SU-DHL-6 (cell line): ENCODE measurements around the gene GCFC2.

Source experiments
- H2AFZ ChIP-seq: fragments of 200-600 bp; sonication (generic); 2 replicates; pipeline ENCODE4 v1.6.1; 2014; ENCODE audit warnings: low read depth, mild to moderate bottlenecking, moderate library complexity, mixed read lengths, antibody characterized with exemption, low read length; ENCODE audit not compliant: severe bottlenecking
- H3F3A ChIP-seq: fragments of 200-600 bp; shearing (Covaris generic); 2 replicates; pipeline ENCODE4 v1.6.0; 2016; ENCODE audit warnings: antibody characterized with exemption, mild to moderate bottlenecking; ENCODE audit not compliant: insufficient read depth
- H3K27ac ChIP-seq: fragments of 200-600 bp; sonication (generic); 2 replicates; pipeline ENCODE4 v1.5.1; 2016; ENCODE audit warnings: low read depth, mild to moderate bottlenecking, low read length, moderate library complexity, mixed read lengths
- H3K27me3 ChIP-seq: fragments of 200-600 bp; sonication (generic), shearing (Covaris generic); 2 replicates; pipeline ENCODE4 v1.6.0; 2014; ENCODE audit warnings: mild to moderate bottlenecking, low read length
- H3K36me3 ChIP-seq: fragments of 200-600 bp; sonication (generic); 2 replicates; pipeline ENCODE4 v1.6.1; 2014; ENCODE audit warnings: mild to moderate bottlenecking, low read length, mixed read lengths
- H3K4me2 ChIP-seq: fragments of 300-600, 200-600 bp; shearing (Covaris generic), sonication (generic); 2 replicates; pipeline ENCODE4 v1.6.0; 2014; ENCODE audit warnings: low read length, low read depth, mild to moderate bottlenecking; ENCODE audit not compliant: poor library complexity, severe bottlenecking
- H3K4me3 ChIP-seq: fragments of 200-600 bp; sonication (generic); 2 replicates; pipeline ENCODE4 v1.5.1; 2014; ENCODE audit warnings: antibody characterized with exemption, low read length, mild to moderate bottlenecking, mixed read lengths; ENCODE audit not compliant: insufficient read depth, poor library complexity, severe bottlenecking
- H3K79me2 ChIP-seq: fragments of 200-600 bp; sonication (generic); 2 replicates; pipeline ENCODE4 v1.6.1; 2014; ENCODE audit warnings: mild to moderate bottlenecking, low read length, moderate library complexity; ENCODE audit not compliant: insufficient read depth
- H3K9ac ChIP-seq: fragments of 200-600 bp; sonication (generic); 2 replicates; pipeline ENCODE4 v1.7.0; 2014; ENCODE audit warnings: mild to moderate bottlenecking, low read length
- H3K9me2 ChIP-seq: fragments of 200-600 bp; sonication (generic); replicated peaks from 2 replicates; pipeline ENCODE4 v1.6.1; 2014; ENCODE audit warnings: low read length; ENCODE audit not compliant: insufficient read depth
- H3K9me3 ChIP-seq: fragments of 200-600 bp; sonication (generic); 2 replicates; pipeline ENCODE4 v1.6.1; 2014; ENCODE audit warnings: low read length, mixed read lengths; ENCODE audit not compliant: insufficient read depth
- H4K20me1 ChIP-seq: fragments of 200-600 bp; sonication (generic); 2 replicates; pipeline ENCODE4 v1.6.1; 2014; ENCODE audit warnings: low read depth, mild to moderate bottlenecking, antibody characterized with exemption, low read length, moderate library complexity, mixed read lengths
- CTCF ChIP-seq: fragments of 200-600 bp; sonication (generic); IDR thresholded peaks from one replicate; pipeline ENCODE4 v1.5.1; 2017; ENCODE audit warnings: antibody characterized with exemption, mild to moderate bottlenecking, low read length, moderate library complexity; ENCODE audit not compliant: insufficient read depth, poor library complexity, severe bottlenecking
- EZH2phosphoT487 ChIP-seq: fragments of 200-600 bp; sonication (generic), shearing (Covaris generic); conservative IDR thresholded peaks from 2 replicates; pipeline ENCODE4 v1.6.1; 2018; ENCODE audit warnings: mild to moderate bottlenecking, antibody characterized with exemption, low read length, moderate library complexity, mixed read lengths

GCFC2 gene

GRCh38 chr2:75637568-75637967 lies 73.1 kb downstream of the GCFC2 start:
- H3K4me2 ChIP-seq: no peak overlapping the region
- no peak overlapping the region for H3K9ac ChIP-seq
- H3K9me2 ChIP-seq: no peaks in the 10 kb centered on the region
- no peaks in the 10 kb centered on the region for H3K9me3 ChIP-seq
- H2AFZ ChIP-seq: no peak overlapping the region
- no peak overlapping the region for H3K27ac ChIP-seq
- TF ChIP-seq CTCF: no peak
- TF ChIP-seq EZH2phosphoT487: no peak
- H4K20me1 ChIP-seq: no peaks in the 10 kb centered on the region
- H3K27me3 ChIP-seq: no peaks in the 10 kb centered on the region
- no peak overlapping the region for H3K4me3 ChIP-seq
- no peaks in the 10 kb centered on the region for H3K79me2 ChIP-seq
- no peaks in the 10 kb centered on the region for H3K36me3 ChIP-seq
- H3F3A ChIP-seq: no peaks in the 10 kb centered on the region

- Histone ChIP-seq H3K9me3 (no peaks in the 10 kb centered on the region), H3K4me2 (no peak overlapping the region), H3F3A (no peaks in the 10 kb centered on the region), H3K27ac (no peak overlapping the region), H3K4me3 (no peak overlapping the region), H3K9ac (no peak overlapping the region), H3K79me2 (no peaks in the 10 kb centered on the region), H3K36me3 (no peaks in the 10 kb centered on the region), H3K27me3 (no peaks in the 10 kb centered on the region), H3K9me2 (no peaks in the 10 kb centered on the region), H2AFZ (no peak overlapping the region), H4K20me1 (no peaks in the 10 kb centered on the region)
- TF ChIP-seq CTCF (no peak), EZH2phosphoT487 (no peak)
Observed at GRCh38 chr2:75634945-75635344, 75.8 kb downstream of the GCFC2 start.

- no peak overlapping the region for H3K9ac ChIP-seq
Observed at GRCh38 chr2:75633620-75634019, 77.1 kb downstream of the GCFC2 start.

More at GRCh38 chr2:75633620-75634019, 77.1 kb downstream of the GCFC2 start:
- H3K36me3 ChIP-seq: no peaks in the 10 kb centered on the region
- TF ChIP-seq EZH2phosphoT487 (no peak), CTCF (no peak)
- no peak overlapping the region for H2AFZ ChIP-seq
- H3K79me2 ChIP-seq: no peaks in the 10 kb centered on the region
- H3K27me3 ChIP-seq: no peaks in the 10 kb centered on the region
- no peak overlapping the region for H3K4me3 ChIP-seq
- no peak overlapping the region for H3K27ac ChIP-seq
- no peaks in the 10 kb centered on the region for H3K9me3 ChIP-seq
- no peaks in the 10 kb centered on the region for H3K9me2 ChIP-seq
- no peak overlapping the region for H3K4me2 ChIP-seq
- no peaks in the 10 kb centered on the region for H3F3A ChIP-seq
- H4K20me1 ChIP-seq: no peaks in the 10 kb centered on the region
